Heart left ventricle (tissue), 16 donors: ENCODE results near the gene DAB2IP. TPM values are rescaled to one million over a fixed set of nuclear protein-coding genes. Genes with fewer than 3 reads are reported as not detected.
A peak's percentile ranks its signal among the peaks of the same experiment; 100 is the strongest.

Experiments used
- ATAC-seq, 4 donors: fragments of 200-7000 bp; cut with Tn5 transposase; one replicate each; pipeline ENCODE4 v1.9.1; 2020 to 2022; ENCODE audit warnings: moderate library complexity in 4 of 4, mild to moderate bottlenecking in 3 of 4, moderate number of reproducible peaks in 1 of 4
- DNase-seq, 5 donors: peaks; one replicate each; pipeline ENCODE4 v3.0.0-alpha.2; 2020
- H3K27ac ChIP-seq, 12 donors: fragments of 200-600 bp; sonication (generic) in 4 of 12; one replicate each; pipeline versions ENCODE4 v1.5.0 to v1.8.0; 2016 to 2022; ENCODE audit warnings: mild to moderate bottlenecking in 2 of 12
- H3K27me3 ChIP-seq, 9 donors: fragments of 200-600 bp; sonication (generic) in 2 of 9; one replicate each; pipeline versions ENCODE4 v1.5.1 to v1.8.0; 2016 to 2022; ENCODE audit warnings: mild to moderate bottlenecking in 3 of 9
- H3K36me3 ChIP-seq, 9 donors: fragments of 200-600 bp; sonication (generic) in 2 of 9; one replicate each; pipeline versions ENCODE4 v1.5.0 to v1.8.0; 2018 to 2022; ENCODE audit warnings: mild to moderate bottlenecking in 2 of 9
- H3K4me1 ChIP-seq, 12 donors: fragments of 200-600 bp; sonication (generic) in 4 of 12; one replicate each; pipeline versions ENCODE4 v1.5.0 to v1.8.0; 2016 to 2022; ENCODE audit warnings: mild to moderate bottlenecking in 3 of 12
- H3K4me3 ChIP-seq, 12 donors: fragments of 200-600 bp; sonication (generic) in 4 of 12; one replicate each; pipeline versions ENCODE4 v1.5.0 to v1.8.0; 2017 to 2022; ENCODE audit warnings: mild to moderate bottlenecking in 9 of 12, moderate library complexity in 4 of 12
- H3K9me3 ChIP-seq, 12 donors: fragments of 200-600 bp; sonication (generic) in 4 of 12; one replicate each; pipeline versions ENCODE4 v1.5.0 to v1.8.0; 2016 to 2022; ENCODE audit warnings: mild to moderate bottlenecking in 1 of 12
- POLR2A ChIP-seq, 2 donors: fragments of 450-650 bp; IDR thresholded peaks; one replicate each; pipeline ENCODE4 v1.6.1; 2017; ENCODE audit warnings: antibody characterized with exemption in 2 of 2, mild to moderate bottlenecking in 2 of 2, moderate library complexity in 2 of 2
- WGBS, 4 donors: extraction: QIAGEN DNeasy Blood & Tissue Kit in 2 of 4; methylation state at CpG; one replicate each; pipeline versions ENCODE4 v1.1.5 to v1.1.7; 2013 to 2018; 5-methylcytosine and 5-hydroxymethylcytosine counted together
- intact Hi-C, 10 donors: fragments of 100-400 bp; cut with DNase I; formaldehyde crosslinking; loops; one replicate each; pipeline versions ENCODE4 v1.11.1 to v1.14.2; 2022
- polyA plus RNA-seq, 2 donors: library from polyadenylated mRNA; stranded (reverse); fragments of 200-250 nt; gene quantifications; one replicate each; pipeline ENCODE4 v1.2.3, GENCODE V29; 2013
- total RNA-seq, 9 donors: library from RNA; depleted of rRNA in 2 of 9; stranded (reverse); fragments of >200 nt in 2 of 9; fragmentation: NEBNext Ultra II Directional in 3 of 9; extraction: Animal tissue kit (Norgen Biotek cat#: 25700) in 3 of 9; gene quantifications; one replicate each; pipeline versions ENCODE4 v1.1.0 to v1.2.4, GENCODE V29; 2016 to 2023
- TF ChIP-seq, protein P1 (sequence below), 12 donors: fragments of 200-600 bp; sonication (generic) in 4 of 12; IDR thresholded peaks; one replicate each; pipeline versions ENCODE4 v1.5.0 to v1.8.0; 2018 to 2022; ENCODE audit warnings: antibody characterized with exemption in 12 of 12, mild to moderate bottlenecking in 5 of 12
- donor health status: ischemic (EF 13 %, LVEDD 7.1; RV severe dilation, severe dysfunction).
- donor health status: healthy with polysubstance abuse.
- donor health status: DM: no; HTN: yes; CAD: no.
- donor health status: DM: no; HTN: no; CAD: no.
- donor health status: ischemic (EF 25% LVEDD 6.9; RV normal size, moderate dysfunction).
- donor health status: ischemic (EF 25% LVEDD 5.7; RV mildly dilated, moderate dysfunction).
- donor health status: healthy.
- donor health status: DM: yes; HTN: yes; CAD: no.
- donor health status: ischemic (EF 35%, LVEDD 5.7; RV mildly dilated, moderate dysfunction).
- donor health status: nonischemic (EF 11% LVEDD 7.7; RV severe dilation, severe dysfunction).
- donor health status: DM: yes; HTN: yes; CAD: no.
- donor health status: PGD.
- donor health status: ischemic (EF 29% LVEDD 5.4; RV normal size, mild dysfunction).
- donor health status: nonischemic (EF 23%, LVEDD 6.1; RV moderate dilation, normal function).

DAB2IP gene
- total and polyA plus RNA-seq, 11 donors: 30.9 to 103 (median 52.6) TPM

DNA sequence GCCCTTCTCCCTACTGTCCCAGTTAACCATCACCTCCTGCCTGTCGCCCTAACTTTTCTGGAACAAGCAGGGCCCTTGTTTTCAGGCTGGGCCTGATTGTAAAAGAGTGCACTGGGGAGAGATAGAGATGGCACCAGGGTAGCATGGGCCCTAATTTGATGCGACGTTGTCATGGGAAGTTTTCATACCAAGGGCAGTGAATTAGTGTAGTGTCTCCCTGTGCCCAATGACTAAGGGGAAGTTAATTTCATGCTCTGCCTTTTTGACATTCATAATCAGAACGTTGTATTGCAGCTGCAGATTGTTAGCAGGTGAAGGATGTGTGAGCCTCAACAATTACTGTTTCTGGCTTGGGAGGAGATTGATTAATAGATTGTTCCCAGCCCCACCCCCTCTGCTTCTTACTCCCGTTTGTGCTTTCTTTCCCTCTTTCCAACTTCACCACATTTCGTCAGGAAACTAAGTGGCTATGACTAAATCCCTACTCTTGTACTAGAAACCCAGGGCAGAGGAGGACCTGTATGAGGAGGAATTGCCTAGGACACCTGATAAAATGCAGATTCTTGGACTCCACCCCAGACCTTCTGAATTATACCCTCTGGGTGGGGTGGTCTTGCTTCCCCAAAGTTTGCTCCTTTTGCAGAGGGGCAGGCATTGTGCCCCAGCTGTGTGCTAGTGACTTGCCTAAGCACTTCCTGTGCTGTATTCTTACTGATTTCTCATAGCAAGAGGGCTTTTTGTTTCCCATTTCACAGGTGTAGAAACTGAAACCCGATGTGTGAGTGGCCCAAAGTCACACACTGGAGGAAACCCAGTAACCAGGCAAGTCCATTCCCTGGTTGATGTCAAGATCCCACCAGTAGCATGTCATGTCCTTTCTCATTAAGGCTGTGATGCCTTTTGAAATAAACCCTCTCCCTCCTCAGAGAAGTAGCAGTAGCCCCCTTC lies 56.3 kb downstream of the DAB2IP start:
- no peaks in the 10 kb centered on the region for H3K27me3 ChIP-seq
- no peak for ATAC-seq
- intact Hi-C loops: no loop called here
- H3K4me1 ChIP-seq: peaks cover 0 to 87% (median 43%) of the 10 kb centered on the region in 12 donors
- H3K9me3 ChIP-seq: no peaks in the 10 kb centered on the region
- no peak overlapping the region for H3K4me3 ChIP-seq
- no peak overlapping the region for H3K27ac ChIP-seq
- TF ChIP-seq, protein P1, sequence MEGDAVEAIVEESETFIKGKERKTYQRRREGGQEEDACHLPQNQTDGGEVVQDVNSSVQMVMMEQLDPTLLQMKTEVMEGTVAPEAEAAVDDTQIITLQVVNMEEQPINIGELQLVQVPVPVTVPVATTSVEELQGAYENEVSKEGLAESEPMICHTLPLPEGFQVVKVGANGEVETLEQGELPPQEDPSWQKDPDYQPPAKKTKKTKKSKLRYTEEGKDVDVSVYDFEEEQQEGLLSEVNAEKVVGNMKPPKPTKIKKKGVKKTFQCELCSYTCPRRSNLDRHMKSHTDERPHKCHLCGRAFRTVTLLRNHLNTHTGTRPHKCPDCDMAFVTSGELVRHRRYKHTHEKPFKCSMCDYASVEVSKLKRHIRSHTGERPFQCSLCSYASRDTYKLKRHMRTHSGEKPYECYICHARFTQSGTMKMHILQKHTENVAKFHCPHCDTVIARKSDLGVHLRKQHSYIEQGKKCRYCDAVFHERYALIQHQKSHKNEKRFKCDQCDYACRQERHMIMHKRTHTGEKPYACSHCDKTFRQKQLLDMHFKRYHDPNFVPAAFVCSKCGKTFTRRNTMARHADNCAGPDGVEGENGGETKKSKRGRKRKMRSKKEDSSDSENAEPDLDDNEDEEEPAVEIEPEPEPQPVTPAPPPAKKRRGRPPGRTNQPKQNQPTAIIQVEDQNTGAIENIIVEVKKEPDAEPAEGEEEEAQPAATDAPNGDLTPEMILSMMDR (IDR thresholded peaks at IDR 0.05): no peak
- no peak for TF ChIP-seq POLR2A (IDR thresholded peaks at IDR 0.05)
- 66 to 69% (median 69%) methylated on average over 7 of the region's 7 CpGs for WGBS, 4 donors
- no peak for DNase-seq
- H3K36me3 ChIP-seq: peaks cover 0 to 2% (median 0%) of the 10 kb centered on the region in 9 donors

GRCh38 chr9:121708768-121709488 lies 57.5 kb downstream of the DAB2IP start:
- no peaks in the 10 kb centered on the region for H3K27me3 ChIP-seq
- ATAC-seq (peak in 3 of 4 donors; percentile 17 to 33 (median 28)), DNase-seq (peak in 1 of 5 donors; percentile 55)
- TF ChIP-seq, protein P1 (IDR thresholded peaks at IDR 0.05): no peak
- no peak for TF ChIP-seq POLR2A (IDR thresholded peaks at IDR 0.05)
- no peaks in the 10 kb centered on the region for H3K9me3 ChIP-seq
- intact Hi-C loops: no loop called here
- H3K4me1 ChIP-seq: peaks cover 0 to 86% (median 46%) of the 10 kb centered on the region in 12 donors
- 77 to 82% (median 80%) methylated on average over 14 of the region's 14 CpGs for WGBS, 4 donors
- no peak overlapping the region for H3K4me3 ChIP-seq
- peaks cover 0 to 2% (median 0%) of the 10 kb centered on the region in 9 donors for H3K36me3 ChIP-seq
- H3K27ac ChIP-seq: peak overlapping the region in 2 of 12 donors; percentile 53 to 57

DNA sequence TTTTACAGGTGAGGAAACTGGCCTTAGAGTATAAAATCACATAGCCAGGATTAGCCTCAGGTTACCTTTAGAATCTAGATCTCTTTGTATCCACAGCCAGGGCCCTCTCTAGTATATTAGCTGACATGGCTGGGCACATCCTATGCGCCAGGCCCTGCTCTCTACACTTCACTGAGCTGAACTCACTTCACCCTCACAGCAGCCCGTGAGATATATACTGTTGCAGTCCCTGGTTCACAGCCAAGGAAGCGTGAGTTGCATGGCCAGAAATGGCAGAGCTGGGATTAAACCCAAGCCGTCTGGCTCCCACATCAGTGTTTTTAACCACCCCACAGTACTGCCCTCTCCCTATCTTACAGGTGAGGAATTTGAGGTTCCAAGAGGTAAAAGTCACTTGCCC lies 58.4 kb downstream of the DAB2IP start:
- H3K4me3 ChIP-seq: no peak overlapping the region
- peak; percentile 67 to 81 (median 73) for ATAC-seq
- H3K27me3 ChIP-seq: no peaks in the 10 kb centered on the region
- peak in 2 of 5 donors; percentile 58 to 76 for DNase-seq
- intact Hi-C loops: loop anchor here in 1 of 10 donors (10.0 kb wide), 1 partner anchor 155 kb away; no protein-coding TSS in a partner anchor
- H3K4me1 ChIP-seq: peaks cover 0 to 85% (median 49%) of the 10 kb centered on the region in 12 donors
- H3K36me3 ChIP-seq: peaks cover 0 to 5% (median 0%) of the 10 kb centered on the region in 9 donors
- no peaks in the 10 kb centered on the region for H3K9me3 ChIP-seq
- peak overlapping the region in 8 of 12 donors; percentile 11 to 57 (median 45) for H3K27ac ChIP-seq
- 42 to 54% (median 51%) methylated on average over 4 of the region's 4 CpGs for WGBS, 4 donors
- TF ChIP-seq, protein P1 (IDR thresholded peaks at IDR 0.05): no peak
- no peak for TF ChIP-seq POLR2A (IDR thresholded peaks at IDR 0.05)

- H3K4me3 ChIP-seq: no peak overlapping the region
- intact Hi-C loops: loop anchor here in 1 of 10 donors (10.0 kb wide), 1 partner anchor 154 kb away; no protein-coding TSS in a partner anchor
- no peaks in the 10 kb centered on the region for H3K9me3 ChIP-seq
- no peaks in the 10 kb centered on the region for H3K27me3 ChIP-seq
- TF ChIP-seq POLR2A (IDR thresholded peaks at IDR 0.05): no peak
- TF ChIP-seq, protein P1 (IDR thresholded peaks at IDR 0.05): no peak
- H3K27ac ChIP-seq: no peak overlapping the region
- H3K4me1 ChIP-seq: peaks cover 0 to 95% (median 53%) of the 10 kb centered on the region in 12 donors
- no peak for ATAC-seq
- DNase-seq: no peak
- peaks cover 0 to 5% (median 0%) of the 10 kb centered on the region in 9 donors for H3K36me3 ChIP-seq
These were observed 59.8 kb downstream of the DAB2IP start for GRCh38 chr9:121711281-121711680.
